Lung (tissue), 12 donors: ENCODE data around the gene COLEC12. TPM values are rescaled to one million over a fixed set of nuclear protein-coding genes. Genes with fewer than 3 reads are reported as not detected.

ENCODE experiments used
- ATAC-seq: fragments of 200-7000 bp; cut with Tn5 transposase; one replicate; pipeline ENCODE4 v1.9.1; 2020; ENCODE audit warnings: moderate number of reproducible peaks; ENCODE audit not compliant: insufficient read depth, low FRiP score
- DNase-seq, 3 donors: peaks; one replicate each; pipeline ENCODE4 v3.0.0-alpha.2; 2013 to 2017
- H3K27ac ChIP-seq, 2 donors: one replicate each; pipeline ENCODE4 v1.5.1; 2013; ENCODE audit warnings: mild to moderate bottlenecking in 2 of 2, moderate library complexity in 2 of 2, control low read depth in 1 of 2, inconsistent platforms in 1 of 2, low read depth in 1 of 2, low read length in 1 of 2
- H3K27me3 ChIP-seq, 3 donors: one replicate each; pipeline ENCODE4 v1.5.1; 2013; ENCODE audit warnings: low read length in 2 of 3; ENCODE audit not compliant: control insufficient read depth in 3 of 3, insufficient read depth in 3 of 3
- H3K36me3 ChIP-seq, 4 donors: one replicate each; pipeline ENCODE4 v1.5.1; 2013; ENCODE audit warnings: low read length in 4 of 4, mild to moderate bottlenecking in 1 of 4, moderate library complexity in 1 of 4; ENCODE audit not compliant: control insufficient read depth in 4 of 4, insufficient read depth in 4 of 4
- H3K4me1 ChIP-seq, 5 donors: one replicate each; pipeline ENCODE4 v1.5.1; 2013; ENCODE audit warnings: low read length in 5 of 5, mild to moderate bottlenecking in 2 of 5, moderate library complexity in 1 of 5; ENCODE audit not compliant: control insufficient read depth in 5 of 5, insufficient read depth in 5 of 5
- H3K4me3 ChIP-seq: one replicate; pipeline ENCODE4 v1.5.1; 2013; ENCODE audit warnings: mild to moderate bottlenecking, control low read depth, moderate library complexity
- H3K9ac ChIP-seq, 2 donors: one replicate each; pipeline ENCODE4 v1.5.1; 2013; ENCODE audit warnings: low read length in 2 of 2, control low read depth in 1 of 2; ENCODE audit not compliant: insufficient read depth in 1 of 2
- H3K9me3 ChIP-seq, 4 donors: one replicate each; pipeline ENCODE4 v1.5.1; 2013; ENCODE audit warnings: low read length in 3 of 4, mild to moderate bottlenecking in 1 of 4, moderate library complexity in 1 of 4; ENCODE audit not compliant: control insufficient read depth in 4 of 4, insufficient read depth in 3 of 4
- WGBS, 2 donors: extraction: QIAGEN DNeasy Blood & Tissue Kit; methylation state at CpG; one replicate each; pipeline ENCODE4 v1.1.7; 2013; 5-methylcytosine and 5-hydroxymethylcytosine counted together
- polyA plus RNA-seq, 2 donors: library from polyadenylated mRNA; stranded (reverse); fragments of 200-250 nt; gene quantifications; one replicate each; pipeline ENCODE4 v1.2.1, GENCODE V29; 2013
- total RNA-seq, 2 donors: library from RNA; depleted of rRNA in 1 of 2; stranded (reverse); fragments of >200 nt in 1 of 2; gene quantifications; one replicate each; pipeline ENCODE4 v1.2.1, GENCODE V29; 2014 to 2021
- TF ChIP-seq, protein P1 (sequence below): IDR thresholded peaks from 2 replicates; pipeline ENCODE4 v1.5.1; 2012; ENCODE audit warnings: mild to moderate bottlenecking; ENCODE audit errors: control extremely low read depth, extremely low read depth
- donor health status: control.
- donor health status: control.
- donor health status: Bipolar disorder and iron deficiency.
- donor health status: healthy.
- donor health status: DM: yes; HTN: yes; CAD: no.

Gene COLEC12
- total and polyA plus RNA-seq, 4 donors, result 10.3 to 108 (median 28.1) TPM

DNA sequence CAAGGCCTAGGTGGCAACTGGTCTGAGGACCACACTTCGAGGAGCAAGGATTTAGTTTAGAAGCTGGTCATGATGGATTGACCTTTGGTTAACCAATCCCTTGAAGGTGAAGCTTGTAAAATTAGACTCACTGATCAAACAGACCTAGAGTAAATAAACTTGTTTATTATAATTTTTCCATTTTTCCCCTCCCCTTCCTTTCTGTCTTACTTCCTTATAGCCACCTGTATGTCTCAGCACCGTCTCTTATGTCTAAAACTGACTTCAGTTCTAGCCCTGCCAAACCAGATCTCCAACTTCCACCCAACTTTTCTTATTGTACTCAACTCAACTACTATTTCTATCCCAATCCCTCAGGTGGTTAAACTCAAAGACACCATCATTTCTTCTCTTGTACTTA, 139.8 kb downstream of the COLEC12 start:
- H3K4me1 ChIP-seq, result peaks cover 0 to 56% (median 32%) of the 10 kb centered on the region in 5 donors
- no peak for ATAC-seq
- no peak overlapping the region for H3K27ac ChIP-seq
- TF ChIP-seq, protein P1, sequence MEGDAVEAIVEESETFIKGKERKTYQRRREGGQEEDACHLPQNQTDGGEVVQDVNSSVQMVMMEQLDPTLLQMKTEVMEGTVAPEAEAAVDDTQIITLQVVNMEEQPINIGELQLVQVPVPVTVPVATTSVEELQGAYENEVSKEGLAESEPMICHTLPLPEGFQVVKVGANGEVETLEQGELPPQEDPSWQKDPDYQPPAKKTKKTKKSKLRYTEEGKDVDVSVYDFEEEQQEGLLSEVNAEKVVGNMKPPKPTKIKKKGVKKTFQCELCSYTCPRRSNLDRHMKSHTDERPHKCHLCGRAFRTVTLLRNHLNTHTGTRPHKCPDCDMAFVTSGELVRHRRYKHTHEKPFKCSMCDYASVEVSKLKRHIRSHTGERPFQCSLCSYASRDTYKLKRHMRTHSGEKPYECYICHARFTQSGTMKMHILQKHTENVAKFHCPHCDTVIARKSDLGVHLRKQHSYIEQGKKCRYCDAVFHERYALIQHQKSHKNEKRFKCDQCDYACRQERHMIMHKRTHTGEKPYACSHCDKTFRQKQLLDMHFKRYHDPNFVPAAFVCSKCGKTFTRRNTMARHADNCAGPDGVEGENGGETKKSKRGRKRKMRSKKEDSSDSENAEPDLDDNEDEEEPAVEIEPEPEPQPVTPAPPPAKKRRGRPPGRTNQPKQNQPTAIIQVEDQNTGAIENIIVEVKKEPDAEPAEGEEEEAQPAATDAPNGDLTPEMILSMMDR, result no peak
- no peak for DNase-seq
- no peaks in the 10 kb centered on the region for H3K36me3 ChIP-seq
- no peaks in the 10 kb centered on the region for H3K27me3 ChIP-seq
- no peak overlapping the region for H3K4me3 ChIP-seq
- no peak overlapping the region for H3K9ac ChIP-seq
- H3K9me3 ChIP-seq, result no peaks in the 10 kb centered on the region
- 77 to 89% methylated on average over 2 of the region's 2 CpGs for WGBS, 2 donors

DNA sequence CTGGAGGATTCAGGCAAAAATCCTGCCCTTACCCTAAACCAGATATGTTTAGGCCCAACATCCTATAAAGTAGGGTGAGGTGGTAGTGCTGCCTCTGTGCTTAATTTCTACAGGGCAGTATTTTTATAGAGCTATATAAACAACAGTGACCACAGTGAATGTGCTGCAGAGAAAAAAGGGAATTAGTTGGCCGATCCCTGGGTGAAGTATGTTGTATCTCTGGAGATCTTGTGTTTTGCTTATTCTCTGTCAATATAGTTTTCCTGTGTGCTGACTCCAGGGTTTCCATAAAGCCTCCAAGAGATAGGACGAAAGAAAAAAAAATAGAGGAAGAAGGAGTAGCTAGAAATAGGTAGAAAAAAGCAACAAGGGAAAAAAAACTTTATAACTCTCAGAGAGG, 143.7 kb downstream of the COLEC12 start:
- Histone ChIP-seq H3K9me3 (no peaks in the 10 kb centered on the region), H3K36me3 (peaks cover 0 to 5% (median 0%) of the 10 kb centered on the region in 4 donors), H3K27me3 (no peaks in the 10 kb centered on the region), H3K27ac (no peak overlapping the region), H3K4me3 (no peak overlapping the region), H3K9ac (no peak overlapping the region), H3K4me1 (peaks cover 0 to 48% (median 9%) of the 10 kb centered on the region in 5 donors)
- WGBS, 2 donors, result 76 to 79% methylated on average over 2 of the region's 2 CpGs
- ATAC-seq (no peak), DNase-seq (peak in 2 of 3 donors; percentile 58 to 67)
- TF ChIP-seq, protein P1, result no peak

DNA sequence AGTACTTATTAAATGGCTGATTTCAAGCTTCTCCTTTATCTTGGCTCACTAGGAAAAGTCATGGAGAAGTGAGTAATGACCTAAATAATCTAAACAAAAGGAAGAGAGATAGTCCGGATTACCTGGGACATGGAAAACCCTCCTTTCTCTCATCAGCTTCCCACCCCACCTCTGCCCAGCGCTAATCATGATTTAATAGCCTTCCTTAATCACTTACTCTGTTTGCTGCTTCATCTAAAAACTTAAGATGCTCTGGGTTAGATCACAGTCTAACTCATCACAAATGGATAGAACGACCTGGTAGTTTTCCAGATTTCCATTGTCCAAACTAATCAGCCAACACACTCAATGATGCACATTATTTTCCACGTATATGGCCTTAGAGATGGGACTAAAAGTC, 144.8 kb downstream of the COLEC12 start:
- ATAC-seq (no peak), DNase-seq (no peak)
- H3K36me3 ChIP-seq, result peaks cover 0 to 5% (median 0%) of the 10 kb centered on the region in 4 donors
- no peak overlapping the region for H3K27ac ChIP-seq
- H3K27me3 ChIP-seq, result no peaks in the 10 kb centered on the region
- TF ChIP-seq, protein P1, result no peak
- no peak overlapping the region for H3K4me3 ChIP-seq
- 79 to 92% methylated on average over 4 of the region's 4 CpGs for WGBS, 2 donors
- no peaks in the 10 kb centered on the region for H3K9me3 ChIP-seq
- peaks cover 0 to 44% (median 4%) of the 10 kb centered on the region in 5 donors for H3K4me1 ChIP-seq
- H3K9ac ChIP-seq, result no peak overlapping the region

GRCh38 chr18:354471-354870, 146.0 kb downstream of the COLEC12 start:
- Histone ChIP-seq H3K9ac (peak overlapping the region in 1 of 2 donors; percentile 73), H3K36me3 (peaks cover 0 to 5% (median 1%) of the 10 kb centered on the region in 4 donors), H3K4me3 (no peak overlapping the region), H3K27ac (no peak overlapping the region), H3K27me3 (no peaks in the 10 kb centered on the region), H3K4me1 (peaks cover 0 to 44% (median 4%) of the 10 kb centered on the region in 5 donors), H3K9me3 (no peaks in the 10 kb centered on the region)
- 72 to 80% methylated on average over 3 of the region's 3 CpGs for WGBS, 2 donors
- DNase-seq (peak; percentile 38 to 95 (median 94)), ATAC-seq (no peak)
- TF ChIP-seq, protein P1, result no peak
